Nephron progenitor cell (in vitro differentiated cells): ENCODE results near the gene CPNE2.
"Not testable (repeated sequence)": the region's sequence is repeated elsewhere in the genome, so short reads cannot be mapped to it uniquely, and the experiment has no call there.

Experiments used
- DNase-seq: peaks from one replicate; pipeline ENCODE4 v3.0.0; 2021
- H3K27ac Mint-ChIP-seq: 2 replicates; pipeline ENCODE4 v1.8.0; 2021; ENCODE audit warnings: mild to moderate bottlenecking, moderate library complexity, mixed read lengths
- H3K27me3 Mint-ChIP-seq: 2 replicates; pipeline ENCODE4 v1.8.0; 2021; ENCODE audit warnings: mild to moderate bottlenecking, low read depth, mixed read lengths; ENCODE audit not compliant: poor library complexity
- H3K36me3 Mint-ChIP-seq: 2 replicates; pipeline ENCODE4 v1.8.0; 2021; ENCODE audit warnings: low read depth, mixed read lengths
- H3K4me1 Mint-ChIP-seq: 2 replicates; pipeline ENCODE4 v1.8.0; 2021; ENCODE audit warnings: mixed read lengths
- H3K4me3 Mint-ChIP-seq: 2 replicates; pipeline ENCODE4 v1.8.0; 2021; ENCODE audit warnings: mild to moderate bottlenecking, moderate library complexity, mixed read lengths
- H3K9me3 Mint-ChIP-seq: 2 replicates; pipeline ENCODE4 v1.8.0; 2021; ENCODE audit warnings: mild to moderate bottlenecking, moderate library complexity, mixed read lengths
- CTCF ChIP-seq: fragments of 200-600 bp; sonication (generic); IDR thresholded peaks from 2 replicates; pipeline ENCODE4 v1.5.0; 2021; ENCODE audit warnings: antibody characterized with exemption

CPNE2 gene

GRCh38 chr16:57105184-57105583 is 12.8 kb downstream of the CPNE2 start:
- Mint-ChIP-seq H3K4me1 (peaks cover 35% of the 10 kb centered on the region), H3K9me3 (no peaks in the 10 kb centered on the region), H3K27me3 (peaks cover 5% of the 10 kb centered on the region), H3K4me3 (no peak overlapping the region), H3K36me3 (no peaks in the 10 kb centered on the region), H3K27ac (no peak overlapping the region)
- TF ChIP-seq CTCF, result no peak
- no peak for DNase-seq

GRCh38 chr16:57106767-57107166 is 14.4 kb downstream of the CPNE2 start:
- no peak overlapping the region for H3K4me3 Mint-ChIP-seq
- TF ChIP-seq CTCF, result no peak
- no peaks in the 10 kb centered on the region for H3K9me3 Mint-ChIP-seq
- no peaks in the 10 kb centered on the region for H3K27me3 Mint-ChIP-seq
- DNase-seq, result no peak
- no peak overlapping the region for H3K27ac Mint-ChIP-seq
- no peaks in the 10 kb centered on the region for H3K36me3 Mint-ChIP-seq
- H3K4me1 Mint-ChIP-seq, result peaks cover 38% of the 10 kb centered on the region

- Mint-ChIP-seq H3K4me1 (peaks cover 45% of the 10 kb centered on the region), H3K27ac (no peak overlapping the region), H3K27me3 (no peaks in the 10 kb centered on the region), H3K9me3 (no peaks in the 10 kb centered on the region), H3K36me3 (no peaks in the 10 kb centered on the region), H3K4me3 (no peak overlapping the region)
- no peak for TF ChIP-seq CTCF
- no peak for DNase-seq
Observed at GRCh38 chr16:57107321-57107922, 15.0 kb downstream of the CPNE2 start.

- TF ChIP-seq CTCF, result no peak
- Mint-ChIP-seq H3K4me1 (peaks cover 46% of the 10 kb centered on the region), H3K27ac (no peak overlapping the region), H3K36me3 (no peaks in the 10 kb centered on the region), H3K9me3 (no peaks in the 10 kb centered on the region), H3K4me3 (no peak overlapping the region), H3K27me3 (no peaks in the 10 kb centered on the region)
- no peak for DNase-seq
Observed at GRCh38 chr16:57108432-57108831, 16.0 kb downstream of the CPNE2 start.

GRCh38 chr16:57109259-57110105 is 17.1 kb downstream of the CPNE2 start:
- H3K4me1 Mint-ChIP-seq, result peaks cover 40% of the 10 kb centered on the region
- not testable (repeated sequence) for H3K36me3 Mint-ChIP-seq, H3K4me3 Mint-ChIP-seq, DNase-seq, H3K9me3 Mint-ChIP-seq, H3K27me3 Mint-ChIP-seq
- peak overlapping the region; percentile 20 for H3K27ac Mint-ChIP-seq

GRCh38 chr16:57110937-57111336 is 18.6 kb downstream of the CPNE2 start:
- Mint-ChIP-seq H3K27ac (no peak overlapping the region), H3K4me1 (peaks cover 42% of the 10 kb centered on the region)

More at GRCh38 chr16:57110937-57111336, 18.6 kb downstream of the CPNE2 start:
- DNase-seq, result no peak
- H3K36me3 Mint-ChIP-seq, result no peaks in the 10 kb centered on the region
- no peaks in the 10 kb centered on the region for H3K9me3 Mint-ChIP-seq
- no peak overlapping the region for H3K4me3 Mint-ChIP-seq
- TF ChIP-seq CTCF, result no peak
- H3K27me3 Mint-ChIP-seq, result peaks cover 3% of the 10 kb centered on the region
